Smooth muscle cell of the pulmonary artery (primary cell): ENCODE data around the gene HOXC9. TPM values are rescaled to one million over a fixed set of nuclear protein-coding genes. Genes with fewer than 3 reads are reported as not detected.

ENCODE experiments used
- total RNA-seq: library from RNA; depleted of rRNA; stranded (reverse); fragments of >200 nt; gene quantifications from 2 replicates; pipeline ENCODE4 v1.2.3, GENCODE V29; 2014

The HOXC9 gene
- total RNA-seq: 0.40 and 1.8 TPM in 2 replicates

GRCh38 chr12:54000116-54001114 is at the start of gene HOXC9:
HOXC9 (plus strand) TSS chr12:54000161; CDS start chr12:54000189, 28 bp downstream.

GRCh38 chr12:53954694-53955035 is 45.3 kb upstream of the HOXC9 start, which contains the start of gene HOXC12:
HOXC12 (plus strand) TSS chr12:53954903; CDS start chr12:53954930, 27 bp downstream.

GRCh38 chr12:53972722-53973235 is 27.2 kb upstream of the HOXC9 start, which contains the start of gene HOXC11:
HOXC11 (plus strand) TSS chr12:53973126; CDS start chr12:53973242, 116 bp downstream.

GRCh38 chr12:53974084-53975063 is 25.6 kb upstream of the HOXC9 start, which contains the start of gene HOTAIR:
HOTAIR (minus strand) TSS chr12:53974954.

GRCh38 chr12:53984901-53985691 is 14.9 kb upstream of the HOXC9 start, which contains the start of gene HOXC10:
HOXC10 (plus strand) TSS chr12:53985146; CDS start chr12:53985260, 114 bp downstream.

GRCh38 chr12:54028314-54029201 is 28.6 kb downstream of the HOXC9 start, which contains the start of gene HOXC6:
HOXC6 (plus strand) TSS chr12:54028440; CDS start chr12:54028522, 82 bp downstream.

GRCh38 chr12:54032627-54033100 is 32.7 kb downstream of the HOXC9 start, which contains the start of gene HOXC5:
HOXC5 (plus strand) TSS chr12:54033050; CDS start chr12:54033123, 73 bp downstream.

Other genes with a start within 250 kb of the HOXC9 start
- gene CISTR, start 248.2 kb upstream of the HOXC9 start, total RNA-seq: not detected in 2 replicates
- gene HOXC13, start 61.3 kb upstream of the HOXC9 start, total RNA-seq: not detected in 2 replicates
- not detected in 2 replicates for gene HOXC12, start 45.3 kb upstream of the HOXC9 start, total RNA-seq
- gene HOXC11, start 27.0 kb upstream of the HOXC9 start, total RNA-seq: not detected in 2 replicates
- gene HOTAIR, start 25.2 kb upstream of the HOXC9 start, total RNA-seq: not detected in 2 replicates
- gene HOXC10, start 15.0 kb upstream of the HOXC9 start, total RNA-seq: not detected in 2 replicates
- gene HOXC8, start 8.8 kb downstream of the HOXC9 start, total RNA-seq: 0.50 and 0.85 TPM in 2 replicates
- 0.56 and 2.3 TPM in 2 replicates for gene HOXC6, start 28.3 kb downstream of the HOXC9 start, total RNA-seq
- 0.33 and 0.39 TPM in 2 replicates for gene HOXC5, start 32.9 kb downstream of the HOXC9 start, total RNA-seq
- 0.79 and 1.2 TPM in 2 replicates for gene HOXC4, start 53.7 kb downstream of the HOXC9 start, total RNA-seq
- 22.5 and 30.4 TPM in 2 replicates for gene SMUG1, start 188.8 kb downstream of the HOXC9 start, total RNA-seq